GM12801 (cell line): ENCODE measurements around the gene ADAM19.

ENCODE experiments used
- TF ChIP-seq, protein P1 (sequence below): IDR thresholded peaks from one replicate; pipeline ENCODE4 v1.5.1; 2011; ENCODE audit warnings: control low read depth; ENCODE audit not compliant: insufficient read length; ENCODE audit errors: extremely low read depth

The ADAM19 gene

DNA sequence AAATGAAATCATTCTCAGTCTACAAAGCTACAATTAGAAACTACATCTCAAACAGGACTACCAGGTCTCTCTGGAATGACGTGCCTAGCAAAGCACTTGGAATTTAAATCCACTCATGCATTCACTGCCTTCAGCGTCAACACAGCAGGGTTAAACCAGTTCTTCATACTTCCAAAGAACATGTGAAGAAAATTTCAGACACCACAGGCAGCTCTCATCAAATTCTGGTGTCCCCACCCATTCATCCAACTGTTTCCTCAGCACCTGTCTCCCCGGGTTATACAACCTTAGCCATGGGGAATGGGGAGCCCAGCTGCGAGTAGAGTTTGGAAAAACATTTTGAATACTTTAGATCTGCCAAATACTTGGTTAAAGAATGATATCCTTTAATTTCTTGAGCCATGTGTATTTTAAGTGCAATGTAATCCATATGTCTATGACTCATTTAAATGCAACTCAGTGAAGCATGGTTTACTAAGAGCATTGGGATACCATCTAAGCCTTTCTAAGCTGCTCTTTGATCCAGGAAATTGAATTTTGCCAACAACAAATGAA is 17.5 kb downstream of the ADAM19 start:
- TF ChIP-seq, protein P1, sequence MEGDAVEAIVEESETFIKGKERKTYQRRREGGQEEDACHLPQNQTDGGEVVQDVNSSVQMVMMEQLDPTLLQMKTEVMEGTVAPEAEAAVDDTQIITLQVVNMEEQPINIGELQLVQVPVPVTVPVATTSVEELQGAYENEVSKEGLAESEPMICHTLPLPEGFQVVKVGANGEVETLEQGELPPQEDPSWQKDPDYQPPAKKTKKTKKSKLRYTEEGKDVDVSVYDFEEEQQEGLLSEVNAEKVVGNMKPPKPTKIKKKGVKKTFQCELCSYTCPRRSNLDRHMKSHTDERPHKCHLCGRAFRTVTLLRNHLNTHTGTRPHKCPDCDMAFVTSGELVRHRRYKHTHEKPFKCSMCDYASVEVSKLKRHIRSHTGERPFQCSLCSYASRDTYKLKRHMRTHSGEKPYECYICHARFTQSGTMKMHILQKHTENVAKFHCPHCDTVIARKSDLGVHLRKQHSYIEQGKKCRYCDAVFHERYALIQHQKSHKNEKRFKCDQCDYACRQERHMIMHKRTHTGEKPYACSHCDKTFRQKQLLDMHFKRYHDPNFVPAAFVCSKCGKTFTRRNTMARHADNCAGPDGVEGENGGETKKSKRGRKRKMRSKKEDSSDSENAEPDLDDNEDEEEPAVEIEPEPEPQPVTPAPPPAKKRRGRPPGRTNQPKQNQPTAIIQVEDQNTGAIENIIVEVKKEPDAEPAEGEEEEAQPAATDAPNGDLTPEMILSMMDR: no peak

DNA sequence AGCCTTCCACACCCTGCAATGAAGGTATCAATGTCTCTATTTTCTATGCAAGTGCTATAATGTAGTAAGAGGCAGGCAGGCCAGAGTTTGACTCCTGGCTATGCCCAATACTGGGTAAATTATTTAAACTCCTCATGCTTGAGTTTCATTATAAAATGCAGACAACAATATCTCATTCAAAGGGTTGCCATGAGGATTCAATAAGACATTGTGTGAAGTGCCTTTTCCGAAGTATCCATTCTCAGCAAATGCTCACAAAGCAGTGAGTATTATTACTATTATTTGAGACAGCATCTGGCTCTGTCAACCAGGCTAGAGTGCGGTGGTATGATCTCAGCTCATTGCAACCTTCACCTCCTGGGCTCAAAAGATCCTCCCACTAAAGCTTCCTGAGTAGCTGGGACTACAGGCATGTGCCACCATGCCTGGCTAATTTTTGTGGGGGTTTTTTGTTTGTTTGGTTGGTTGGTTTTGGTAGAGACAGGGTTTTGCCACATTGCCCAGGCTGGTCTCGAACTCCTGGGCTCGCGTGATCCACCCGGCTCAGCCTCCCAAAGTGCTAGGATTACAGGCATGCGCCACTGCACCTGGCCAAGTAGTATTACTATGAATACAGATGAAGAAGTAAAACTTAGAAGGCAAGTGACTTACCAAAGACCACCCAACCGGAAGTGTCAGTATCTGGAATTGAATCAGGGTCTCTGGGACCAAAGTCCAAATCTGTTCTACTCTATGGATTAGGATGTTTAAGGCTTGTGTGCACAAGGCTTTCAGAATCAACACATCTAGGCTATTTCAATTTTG is 18.8 kb downstream of the ADAM19 start:
- TF ChIP-seq, protein P1: no peak

DNA sequence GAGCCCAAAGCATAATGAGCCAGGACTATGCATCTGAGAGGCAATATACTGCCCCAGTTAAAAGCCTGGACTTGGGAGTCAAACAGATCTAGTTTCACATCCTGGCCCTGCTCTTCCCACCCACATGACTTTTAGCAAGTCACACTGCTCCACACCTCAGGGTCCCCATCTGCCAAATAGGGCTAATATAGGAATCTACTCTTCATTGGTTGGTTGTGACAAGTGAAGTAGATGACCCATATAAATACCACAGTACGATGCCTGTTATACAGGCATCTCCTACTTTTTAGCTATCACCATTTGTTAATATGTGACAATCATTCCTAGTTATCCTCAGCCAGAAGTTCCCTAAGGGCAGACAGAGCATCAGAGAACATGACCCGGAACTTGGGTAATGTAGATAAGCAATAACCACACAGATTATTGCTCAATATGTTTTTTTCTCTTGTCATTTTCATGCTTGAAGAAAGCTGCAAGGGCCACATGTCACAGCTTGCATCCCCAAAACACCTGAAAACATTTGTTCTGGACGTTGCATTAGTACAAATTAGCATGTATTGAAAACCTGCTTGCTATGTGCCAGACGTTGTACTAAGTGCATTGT is 20.4 kb downstream of the ADAM19 start:
- TF ChIP-seq, protein P1: no peak

DNA sequence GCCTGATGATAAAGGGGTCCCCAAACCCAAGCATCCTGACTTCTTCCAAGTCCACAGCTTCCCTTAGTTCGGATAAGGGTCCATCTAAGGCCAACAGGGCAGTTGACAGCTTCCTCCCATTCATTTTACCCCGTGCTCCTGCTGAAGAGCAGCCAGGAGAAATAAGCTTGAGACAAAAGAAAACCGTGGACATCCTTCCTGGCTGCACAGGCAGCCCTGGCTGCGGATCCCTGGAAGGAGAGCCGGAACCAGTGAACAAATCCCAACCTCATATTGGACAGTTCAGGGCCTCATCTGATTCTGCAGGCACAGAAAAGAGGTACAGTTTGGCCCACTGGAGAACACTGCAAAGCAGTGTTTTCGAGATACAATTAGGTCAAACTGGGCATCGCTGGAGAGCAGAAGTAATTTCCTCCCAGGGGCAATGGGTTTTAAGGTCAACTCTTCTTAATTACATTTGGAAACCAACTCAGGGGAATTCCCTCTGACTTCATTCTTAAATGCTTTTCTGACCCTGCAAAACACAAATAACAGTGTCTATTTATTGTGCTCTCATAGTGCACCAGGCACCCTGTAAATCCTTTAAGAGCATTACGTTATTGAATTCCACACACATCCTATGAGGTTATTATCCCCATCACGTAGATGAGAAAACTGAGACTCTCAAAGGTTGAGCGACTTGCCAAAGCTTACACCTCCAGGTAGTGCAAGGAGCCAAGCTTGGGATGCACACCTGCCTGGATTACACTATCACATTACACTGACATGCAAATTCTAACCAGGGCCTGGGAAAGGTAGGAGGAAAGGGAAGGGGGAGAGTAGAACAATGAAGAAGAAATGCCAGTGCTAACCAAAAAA is 21.2 kb downstream of the ADAM19 start:
- TF ChIP-seq, protein P1: no peak

DNA sequence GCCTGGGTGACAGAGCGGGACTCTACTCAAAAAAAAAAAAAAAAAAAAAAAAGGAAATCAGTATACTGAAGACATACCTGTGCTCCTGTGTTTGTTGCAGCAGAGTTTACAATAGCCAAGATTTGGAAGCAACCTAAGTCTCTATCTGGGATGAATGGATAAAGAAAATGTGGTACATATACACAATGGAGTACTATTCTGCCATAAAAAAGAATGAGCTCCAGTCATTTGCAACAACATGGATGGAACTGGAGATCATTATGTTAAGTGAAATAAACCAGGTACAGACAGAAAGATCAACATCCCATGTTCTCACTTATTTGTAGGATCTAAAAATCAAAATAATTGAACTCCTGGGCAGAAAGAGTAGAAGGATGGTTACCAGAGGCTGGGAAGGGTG is 22.9 kb downstream of the ADAM19 start:
- TF ChIP-seq, protein P1: no peak

DNA sequence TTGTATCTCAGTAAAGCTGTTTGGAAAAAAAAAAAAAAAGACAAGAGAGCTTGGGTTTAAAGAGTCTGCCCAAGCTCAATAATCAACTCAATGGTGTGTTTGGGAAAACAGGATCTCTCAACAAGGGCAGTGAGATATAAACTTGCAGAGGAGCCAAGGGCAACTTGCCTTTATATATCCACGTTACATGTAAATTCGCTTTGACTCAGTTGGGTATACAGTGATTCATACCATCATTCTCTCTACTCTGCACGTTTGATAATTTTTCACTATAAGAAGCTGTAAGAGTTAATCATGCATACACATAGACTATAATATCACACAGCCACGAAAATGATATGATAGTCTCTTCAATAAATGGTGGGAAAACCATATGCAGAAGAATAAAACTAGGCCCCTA is 24.9 kb downstream of the ADAM19 start:
- TF ChIP-seq, protein P1: no peak
